NB4 (cell line): ENCODE measurements around the gene CEACAM6.
"Not testable (repeated sequence)": the region's sequence is repeated elsewhere in the genome, so short reads cannot be mapped to it uniquely, and the experiment has no call there.

Experiments used
- DNase-seq: peaks from one replicate; pipeline ENCODE4 v3.0.0; 2010; ENCODE audit warnings: low read depth
- H3K4me3 ChIP-seq: one replicate; pipeline ENCODE4 v1.5.1; 2011; ENCODE audit warnings: mild to moderate bottlenecking, low read depth, low read length, moderate library complexity
- MYC ChIP-seq: IDR thresholded peaks from 2 replicates; pipeline ENCODE4 v1.6.1; 2011; ENCODE audit warnings: low read depth, low read length
- POLR2A ChIP-seq: IDR thresholded peaks from 2 replicates; pipeline ENCODE4 v1.6.1; 2011; ENCODE audit warnings: mild to moderate bottlenecking; ENCODE audit not compliant: insufficient read length; ENCODE audit errors: extremely low read depth
- TF ChIP-seq, protein P1 (sequence below): IDR thresholded peaks from 2 replicates; pipeline ENCODE4 v1.6.1; 2011; ENCODE audit warnings: low read depth, low read length
- TF ChIP-seq, protein P2 (sequence below): IDR thresholded peaks from one replicate; pipeline ENCODE4 v1.5.1; 2012; ENCODE audit warnings: low read depth, low read length

Gene CEACAM6

DNA sequence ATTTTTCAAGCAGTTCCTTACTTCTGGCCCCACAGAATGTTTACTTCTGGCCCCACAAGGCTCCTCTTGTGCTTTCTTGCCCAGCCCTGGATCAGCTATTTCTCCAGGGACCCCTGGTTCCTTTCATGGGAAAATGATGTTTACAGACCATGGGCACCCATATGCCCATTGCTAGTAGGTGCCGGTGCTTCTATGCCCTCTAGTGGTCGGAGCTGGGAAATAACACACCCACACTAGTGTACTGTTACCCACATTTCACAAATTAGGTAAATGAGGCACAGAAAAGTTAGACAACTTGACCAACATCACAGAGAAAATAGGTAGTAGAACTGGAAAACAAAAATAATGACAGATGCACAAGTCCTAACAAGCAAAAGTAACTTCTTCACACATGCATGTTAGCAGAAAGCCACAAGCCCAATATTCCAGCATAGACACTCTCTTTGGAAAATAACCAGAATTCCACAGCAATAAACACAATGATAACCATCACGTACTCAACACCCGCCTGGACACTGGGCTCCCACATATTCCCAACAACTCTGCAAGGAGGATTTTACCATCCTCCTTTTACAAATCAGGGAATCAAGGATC, 1.3 kb upstream of the CEACAM6 start:
- no peak for TF ChIP-seq POLR2A
- TF ChIP-seq, protein P1, sequence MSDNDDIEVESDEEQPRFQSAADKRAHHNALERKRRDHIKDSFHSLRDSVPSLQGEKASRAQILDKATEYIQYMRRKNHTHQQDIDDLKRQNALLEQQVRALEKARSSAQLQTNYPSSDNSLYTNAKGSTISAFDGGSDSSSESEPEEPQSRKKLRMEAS = no peak
- no peak for TF ChIP-seq MYC
- TF ChIP-seq, protein P2, sequence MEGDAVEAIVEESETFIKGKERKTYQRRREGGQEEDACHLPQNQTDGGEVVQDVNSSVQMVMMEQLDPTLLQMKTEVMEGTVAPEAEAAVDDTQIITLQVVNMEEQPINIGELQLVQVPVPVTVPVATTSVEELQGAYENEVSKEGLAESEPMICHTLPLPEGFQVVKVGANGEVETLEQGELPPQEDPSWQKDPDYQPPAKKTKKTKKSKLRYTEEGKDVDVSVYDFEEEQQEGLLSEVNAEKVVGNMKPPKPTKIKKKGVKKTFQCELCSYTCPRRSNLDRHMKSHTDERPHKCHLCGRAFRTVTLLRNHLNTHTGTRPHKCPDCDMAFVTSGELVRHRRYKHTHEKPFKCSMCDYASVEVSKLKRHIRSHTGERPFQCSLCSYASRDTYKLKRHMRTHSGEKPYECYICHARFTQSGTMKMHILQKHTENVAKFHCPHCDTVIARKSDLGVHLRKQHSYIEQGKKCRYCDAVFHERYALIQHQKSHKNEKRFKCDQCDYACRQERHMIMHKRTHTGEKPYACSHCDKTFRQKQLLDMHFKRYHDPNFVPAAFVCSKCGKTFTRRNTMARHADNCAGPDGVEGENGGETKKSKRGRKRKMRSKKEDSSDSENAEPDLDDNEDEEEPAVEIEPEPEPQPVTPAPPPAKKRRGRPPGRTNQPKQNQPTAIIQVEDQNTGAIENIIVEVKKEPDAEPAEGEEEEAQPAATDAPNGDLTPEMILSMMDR = peak; percentile 57
- peak; percentile 43 for DNase-seq
- no peak overlapping the region for H3K4me3 ChIP-seq

- DNase-seq = no peak
- H3K4me3 ChIP-seq = no peak overlapping the region
- TF ChIP-seq, protein P2 = no peak
- TF ChIP-seq MYC (no peak), POLR2A (no peak)
- TF ChIP-seq, protein P1 = no peak
Measured at GRCh38 chr19:41758846-41759245, 3.5 kb downstream of the CEACAM6 start.

DNA sequence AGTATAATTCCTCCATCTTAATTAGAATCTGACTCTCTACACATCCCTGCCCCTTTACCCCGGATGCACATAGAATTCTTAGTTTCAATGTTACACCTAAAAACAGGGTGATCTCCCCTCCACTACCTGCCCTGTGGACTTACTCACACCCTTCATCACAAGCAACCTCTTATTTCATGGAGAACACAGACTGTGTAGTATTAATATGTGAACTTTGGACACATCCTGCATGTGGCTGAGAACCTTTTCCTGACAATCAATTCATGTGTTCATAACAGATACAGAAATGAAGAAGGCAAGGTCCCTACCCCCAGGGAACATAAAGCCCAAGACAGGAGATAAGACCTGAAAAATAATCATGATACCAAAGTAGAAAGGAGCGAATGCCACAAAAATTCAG, 11.8 kb downstream of the CEACAM6 start:
- TF ChIP-seq, protein P1 = no peak
- DNase-seq = no peak
- no peak overlapping the region for H3K4me3 ChIP-seq

GRCh38 chr19:41768105-41768504, 12.8 kb downstream of the CEACAM6 start:
- not testable (repeated sequence) for DNase-seq, H3K4me3 ChIP-seq

- TF ChIP-seq, protein P1 = no peak
- TF ChIP-seq, protein P2 = no peak
- TF ChIP-seq MYC (no peak), POLR2A (no peak)
- H3K4me3 ChIP-seq = no peak overlapping the region
- no peak for DNase-seq
Measured at GRCh38 chr19:41769608-41770007, 14.3 kb downstream of the CEACAM6 start.

- no peak overlapping the region for H3K4me3 ChIP-seq
- TF ChIP-seq, protein P2 = no peak
- no peak for TF ChIP-seq POLR2A
- TF ChIP-seq, protein P1 = no peak
- TF ChIP-seq MYC = no peak
- no peak for DNase-seq
Measured at GRCh38 chr19:41771410-41771809, 16.1 kb downstream of the CEACAM6 start.

DNA sequence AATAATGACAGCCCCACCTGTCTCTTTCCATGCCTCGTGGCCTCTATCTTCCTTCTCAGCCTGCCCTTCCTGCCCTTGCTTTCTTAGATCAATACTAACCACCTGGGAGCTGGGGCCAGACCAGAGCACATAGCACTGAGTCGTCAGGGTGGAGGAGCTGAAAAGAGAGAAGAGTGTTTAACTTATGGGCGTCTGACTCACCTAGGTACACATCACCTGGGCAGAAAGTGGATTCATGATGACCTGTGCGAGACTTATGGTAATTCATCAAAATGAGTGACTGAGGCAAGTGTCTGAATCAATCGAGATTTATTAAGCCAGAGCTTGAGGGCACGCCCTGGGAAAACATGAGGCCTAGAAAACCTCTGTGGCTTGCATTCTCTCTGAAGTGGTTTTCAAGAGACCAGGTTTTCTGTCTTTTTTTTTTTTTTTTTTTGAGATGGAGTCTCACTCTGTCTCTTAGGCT, 19.2 kb downstream of the CEACAM6 start:
- H3K4me3 ChIP-seq = no peak overlapping the region
- TF ChIP-seq POLR2A (no peak), MYC (no peak)
- TF ChIP-seq, protein P2 = no peak
- TF ChIP-seq, protein P1 = no peak
- DNase-seq = no peak
